Endothelial cell (in vitro differentiated cells): ENCODE results near the gene CHRDL2. TPM values are rescaled to one million over a fixed set of nuclear protein-coding genes. Genes with fewer than 3 reads are reported as not detected.

Experiments
- DNase-seq: peaks from one replicate; pipeline ENCODE4 v3.0.0; 2021; ENCODE audit warnings: low spot score
- H3K27ac Mint-ChIP-seq: one replicate; pipeline ENCODE4 v1.8.0; 2021; ENCODE audit warnings: mixed read lengths, inconsistent platforms; ENCODE audit not compliant: unreplicated experiment
- H3K27me3 Mint-ChIP-seq: one replicate; pipeline ENCODE4 v1.8.0; 2021; ENCODE audit warnings: mild to moderate bottlenecking, moderate library complexity, mixed read lengths, inconsistent platforms; ENCODE audit not compliant: unreplicated experiment
- H3K36me3 Mint-ChIP-seq: one replicate; pipeline ENCODE4 v1.8.0; 2021; ENCODE audit warnings: mild to moderate bottlenecking, low read depth, mixed read lengths, inconsistent platforms; ENCODE audit not compliant: unreplicated experiment
- H3K4me1 Mint-ChIP-seq: one replicate; pipeline ENCODE4 v1.8.0; 2021; ENCODE audit warnings: mild to moderate bottlenecking, mixed read lengths, inconsistent platforms; ENCODE audit not compliant: unreplicated experiment
- H3K4me3 Mint-ChIP-seq: one replicate; pipeline ENCODE4 v1.8.0; 2021; ENCODE audit warnings: mild to moderate bottlenecking, mixed read lengths, inconsistent platforms; ENCODE audit not compliant: unreplicated experiment
- H3K9me3 Mint-ChIP-seq: one replicate; pipeline ENCODE4 v1.8.0; 2021; ENCODE audit warnings: mixed read lengths, inconsistent platforms; ENCODE audit not compliant: unreplicated experiment
- total RNA-seq: library from RNA; stranded (reverse); fragmentation: NEBNext Ultra II Directional; extraction: Animal tissue kit (Norgen Biotek cat#: 25700); gene quantifications from one replicate; pipeline ENCODE4 v1.2.1, GENCODE V29; 2021; ENCODE audit not compliant: unreplicated experiment
- TF ChIP-seq, protein P1 (sequence below): fragments of 200-600 bp; sonication (generic); IDR thresholded peaks from one replicate; pipeline ENCODE4 v1.5.0; 2021; ENCODE audit warnings: antibody characterized with exemption; ENCODE audit not compliant: unreplicated experiment

Gene CHRDL2
- total RNA-seq, 1 donor from 2014 or later, result 0.21 TPM

DNA sequence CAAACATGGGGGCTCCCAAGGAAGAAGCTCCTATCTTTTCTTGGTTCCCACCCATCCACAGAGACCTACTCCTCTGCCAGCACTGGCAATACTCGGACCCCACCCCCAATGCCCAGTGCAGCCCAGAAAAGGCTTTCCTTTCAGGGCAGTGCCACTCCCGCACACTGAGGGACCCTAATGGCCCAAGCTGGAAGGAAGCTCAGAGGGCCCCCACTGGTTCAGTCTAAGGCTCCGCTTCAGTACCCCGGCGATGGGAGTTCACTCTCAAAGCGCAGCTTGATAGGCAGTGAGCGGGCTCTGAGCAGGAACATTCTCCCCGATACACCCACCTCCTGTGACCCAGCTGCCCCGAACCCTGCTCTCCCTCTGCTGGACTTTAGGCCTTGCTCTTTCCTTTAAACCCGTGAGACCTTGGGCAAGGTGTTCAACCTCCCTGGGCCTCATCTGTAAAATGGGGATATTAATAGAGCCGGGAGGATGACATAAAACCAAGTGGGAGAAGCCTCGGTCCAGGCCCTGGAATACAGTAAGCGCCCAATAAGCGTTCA is 48.4 kb downstream of the CHRDL2 start:
- Mint-ChIP-seq H3K4me3 (no peak overlapping the region), H3K27ac (no peak overlapping the region), H3K4me1 (peaks cover 2% of the 10 kb centered on the region), H3K9me3 (no peaks in the 10 kb centered on the region), H3K36me3 (no peaks in the 10 kb centered on the region), H3K27me3 (peaks cover 11% of the 10 kb centered on the region)
- DNase-seq, result no peak
- TF ChIP-seq, protein P1, sequence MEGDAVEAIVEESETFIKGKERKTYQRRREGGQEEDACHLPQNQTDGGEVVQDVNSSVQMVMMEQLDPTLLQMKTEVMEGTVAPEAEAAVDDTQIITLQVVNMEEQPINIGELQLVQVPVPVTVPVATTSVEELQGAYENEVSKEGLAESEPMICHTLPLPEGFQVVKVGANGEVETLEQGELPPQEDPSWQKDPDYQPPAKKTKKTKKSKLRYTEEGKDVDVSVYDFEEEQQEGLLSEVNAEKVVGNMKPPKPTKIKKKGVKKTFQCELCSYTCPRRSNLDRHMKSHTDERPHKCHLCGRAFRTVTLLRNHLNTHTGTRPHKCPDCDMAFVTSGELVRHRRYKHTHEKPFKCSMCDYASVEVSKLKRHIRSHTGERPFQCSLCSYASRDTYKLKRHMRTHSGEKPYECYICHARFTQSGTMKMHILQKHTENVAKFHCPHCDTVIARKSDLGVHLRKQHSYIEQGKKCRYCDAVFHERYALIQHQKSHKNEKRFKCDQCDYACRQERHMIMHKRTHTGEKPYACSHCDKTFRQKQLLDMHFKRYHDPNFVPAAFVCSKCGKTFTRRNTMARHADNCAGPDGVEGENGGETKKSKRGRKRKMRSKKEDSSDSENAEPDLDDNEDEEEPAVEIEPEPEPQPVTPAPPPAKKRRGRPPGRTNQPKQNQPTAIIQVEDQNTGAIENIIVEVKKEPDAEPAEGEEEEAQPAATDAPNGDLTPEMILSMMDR, result no peak

DNA sequence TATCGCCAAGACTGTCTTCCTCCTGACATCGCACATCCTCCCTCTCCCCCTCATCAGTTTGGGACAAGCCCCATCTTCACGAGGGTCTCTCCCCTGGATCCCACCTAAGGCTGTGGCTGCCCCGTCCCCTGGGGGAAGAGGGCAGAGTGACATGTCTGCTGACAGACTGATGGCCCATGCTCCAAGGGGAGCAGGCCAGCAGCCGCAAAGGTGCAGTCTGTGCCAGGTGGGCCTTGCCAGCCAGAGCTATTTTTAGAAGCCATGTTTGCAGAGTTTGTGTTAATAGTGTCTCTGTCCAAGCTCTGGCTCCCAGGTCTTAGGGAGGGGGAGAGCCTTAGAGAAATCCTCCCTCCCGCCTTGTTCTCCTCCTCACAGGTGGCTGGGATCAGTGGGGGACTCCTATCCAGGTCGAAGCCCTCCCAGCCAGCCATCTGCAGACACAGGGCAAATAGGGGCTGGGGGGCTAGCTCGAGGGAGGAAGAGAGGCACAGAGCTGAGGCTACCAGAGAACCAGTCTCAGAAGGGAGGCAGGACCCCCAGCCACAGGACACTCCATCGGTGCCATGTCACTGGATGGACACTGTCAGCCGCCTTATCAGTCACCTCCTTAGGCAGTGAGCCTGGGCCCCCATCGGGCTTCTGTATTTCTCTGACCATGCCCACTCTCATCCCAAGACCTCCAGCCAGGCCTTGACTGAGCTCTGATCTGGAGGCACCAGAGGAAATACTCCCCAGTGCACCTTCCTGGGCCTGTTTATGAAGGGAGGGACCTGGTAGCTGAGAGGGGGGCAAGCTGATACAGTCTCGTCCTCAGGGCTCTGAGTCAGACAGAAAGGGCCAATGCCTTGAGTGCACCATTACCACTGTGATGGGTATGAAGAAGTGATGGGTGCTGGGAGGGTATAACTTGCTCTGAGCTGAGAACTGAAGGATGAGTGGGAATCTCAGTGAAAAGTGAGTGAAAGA is 49.3 kb downstream of the CHRDL2 start:
- TF ChIP-seq, protein P1, result no peak
- Mint-ChIP-seq H3K4me3 (no peak overlapping the region), H3K27ac (no peak overlapping the region), H3K4me1 (peaks cover 2% of the 10 kb centered on the region), H3K27me3 (peaks cover 11% of the 10 kb centered on the region), H3K36me3 (no peaks in the 10 kb centered on the region), H3K9me3 (no peaks in the 10 kb centered on the region)
- DNase-seq, result no peak

DNA sequence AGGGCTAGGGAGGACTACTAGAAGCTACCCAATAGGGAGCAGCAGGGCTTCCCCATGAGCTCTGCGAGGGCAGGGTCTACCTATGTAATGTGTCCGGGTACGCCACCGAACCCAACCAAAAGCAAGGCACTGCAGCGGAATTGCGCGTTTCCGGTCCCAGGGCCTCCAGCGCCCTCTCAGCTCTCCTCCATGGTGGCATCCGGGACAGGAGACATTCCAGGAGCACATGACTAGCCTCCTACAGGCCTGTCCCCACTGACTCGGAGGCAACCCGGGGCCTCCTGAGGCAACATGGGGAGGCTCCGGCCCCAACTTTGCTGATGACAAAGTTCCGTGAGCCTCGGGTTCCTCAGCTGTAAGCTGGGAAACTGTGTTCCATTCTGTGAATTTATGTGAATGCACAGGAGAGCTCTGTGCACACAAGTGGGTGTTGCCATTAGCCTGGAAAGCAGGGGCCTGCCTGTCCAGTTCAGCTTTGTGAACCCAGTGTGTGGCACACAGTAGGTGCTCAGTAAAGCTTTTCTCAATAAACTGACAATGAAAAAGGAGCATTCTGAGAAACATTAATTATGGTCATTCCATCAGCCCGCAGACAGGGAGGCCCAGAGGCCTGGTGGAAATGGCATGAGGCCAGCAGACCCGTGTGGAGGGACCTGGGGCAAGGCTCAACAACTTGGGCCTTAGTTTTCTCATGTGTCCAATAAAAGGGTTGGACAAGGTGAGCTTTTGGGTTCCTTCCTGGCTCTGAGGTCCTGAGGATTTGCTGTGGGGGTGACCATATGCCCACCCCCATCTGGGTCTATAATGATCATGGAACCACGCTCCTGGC is 50.3 kb downstream of the CHRDL2 start:
- Mint-ChIP-seq H3K4me1 (peaks cover 2% of the 10 kb centered on the region), H3K27ac (no peak overlapping the region), H3K36me3 (no peaks in the 10 kb centered on the region), H3K9me3 (no peaks in the 10 kb centered on the region), H3K27me3 (peaks cover 12% of the 10 kb centered on the region), H3K4me3 (no peak overlapping the region)
- DNase-seq, result no peak
- TF ChIP-seq, protein P1, result no peak

DNA sequence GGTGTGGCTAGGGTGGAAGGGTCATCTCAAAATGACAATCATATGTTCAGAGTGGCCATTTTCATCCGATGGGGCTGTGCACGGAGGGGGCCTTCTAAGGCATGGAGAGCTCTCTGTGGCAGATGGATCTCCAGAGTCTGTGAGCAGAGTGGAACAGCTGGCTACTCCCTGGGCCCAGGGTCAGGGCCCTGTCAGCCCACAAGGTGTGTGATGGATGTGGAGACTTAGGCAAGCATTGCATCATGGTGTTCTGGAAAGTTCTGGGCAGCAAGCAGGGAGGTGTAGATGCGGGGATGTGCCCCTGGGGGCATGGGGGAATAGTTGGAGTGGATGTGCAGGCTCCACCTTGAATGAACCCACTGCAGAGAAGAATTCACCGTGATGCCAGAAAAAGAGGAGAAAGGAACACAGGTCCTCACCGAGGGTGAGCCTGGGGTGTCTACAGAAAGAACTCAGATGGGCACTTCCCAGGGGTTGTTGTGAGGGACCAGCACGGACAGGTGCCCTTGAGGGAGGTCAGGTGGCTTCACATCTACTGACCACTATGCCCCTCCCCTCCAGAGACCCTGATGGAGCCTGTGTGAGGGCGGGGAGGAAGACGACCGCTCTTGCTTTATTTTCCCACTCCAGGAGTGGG is 51.1 kb downstream of the CHRDL2 start:
- Mint-ChIP-seq H3K36me3 (no peaks in the 10 kb centered on the region), H3K9me3 (no peaks in the 10 kb centered on the region), H3K4me1 (peaks cover 1% of the 10 kb centered on the region), H3K27me3 (peaks cover 15% of the 10 kb centered on the region), H3K4me3 (no peak overlapping the region), H3K27ac (no peak overlapping the region)
- no peak for DNase-seq
- TF ChIP-seq, protein P1, result no peak
